Osteoblast (primary cell): Measurements from ENCODE around the gene GOLGA8B. TPM values are rescaled to one million over a fixed set of nuclear protein-coding genes. Genes with fewer than 3 reads are reported as not detected.

Experiments used
- small RNA-seq: library from RNA; depleted of rRNA; stranded (forward); fragments of <200 nt; gene quantifications from one replicate; pipeline ENCODE3, GENCODE V24; 2012
- total RNA-seq: library from RNA; depleted of rRNA; stranded (reverse); fragments of >200 nt; gene quantifications from 2 replicates; pipeline ENCODE4 v1.2.3, GENCODE V29; 2012

GOLGA8B gene
- total RNA-seq, 1 donor: 57.2 TPM

Small RNAs within 50 kb of the gene (small RNA-seq; reads per million reads assigned to genes)
- gene RF00425: not detected

Other genes with a start within 250 kb of the GOLGA8B start
- gene SLC12A6, start 245.9 kb downstream of the GOLGA8B start, total RNA-seq: 39.2 and 40.9 TPM in 2 replicates
- 193 and 216 TPM in 2 replicates for gene NOP10, start 240.5 kb downstream of the GOLGA8B start, total RNA-seq
- gene NUTM1, start 240.3 kb downstream of the GOLGA8B start, total RNA-seq: under 0.01 TPM in 1 of 2 replicates, not detected in the other
- 11.9 and 13.8 TPM in 2 replicates for gene LPCAT4, start 216.5 kb downstream of the GOLGA8B start, total RNA-seq
- 21.5 and 27.5 TPM in 2 replicates for gene GOLGA8A, start 145.8 kb downstream of the GOLGA8B start, total RNA-seq
- gene GJD2, start 171.3 kb upstream of the GOLGA8B start, total RNA-seq: not detected in 2 replicates
- not detected in 2 replicates for gene ACTC1, start 211.9 kb upstream of the GOLGA8B start, total RNA-seq